ENCODE results near the gene SLFNL1.

The SLFNL1 gene

DNA sequence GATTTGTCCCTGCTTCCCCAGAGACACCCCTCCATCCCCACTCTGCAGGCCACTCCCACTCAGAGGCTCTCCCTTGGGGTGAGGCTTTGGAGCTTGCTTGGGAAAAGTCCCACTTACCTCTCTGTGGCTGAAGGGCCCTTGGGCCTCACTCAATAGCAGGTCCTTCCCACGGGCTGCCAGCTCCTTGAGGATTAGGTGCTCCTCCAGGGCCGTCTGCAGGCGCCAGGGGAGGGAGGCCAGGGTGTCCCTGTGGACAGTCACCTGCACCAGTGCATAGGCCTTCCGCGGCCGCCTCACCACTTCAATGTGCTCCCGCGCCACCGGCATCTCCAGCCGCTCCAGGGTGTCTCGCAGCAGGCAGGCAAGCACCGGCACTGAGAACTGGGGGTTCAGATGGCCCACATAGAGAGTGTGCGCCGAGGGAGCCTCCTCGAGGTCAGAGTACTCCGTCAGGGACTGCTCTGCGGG is 1.4 kb downstream of the SLFNL1 start:
- no peak for DNase-seq (ENCODE audit: low spot score)

DNA sequence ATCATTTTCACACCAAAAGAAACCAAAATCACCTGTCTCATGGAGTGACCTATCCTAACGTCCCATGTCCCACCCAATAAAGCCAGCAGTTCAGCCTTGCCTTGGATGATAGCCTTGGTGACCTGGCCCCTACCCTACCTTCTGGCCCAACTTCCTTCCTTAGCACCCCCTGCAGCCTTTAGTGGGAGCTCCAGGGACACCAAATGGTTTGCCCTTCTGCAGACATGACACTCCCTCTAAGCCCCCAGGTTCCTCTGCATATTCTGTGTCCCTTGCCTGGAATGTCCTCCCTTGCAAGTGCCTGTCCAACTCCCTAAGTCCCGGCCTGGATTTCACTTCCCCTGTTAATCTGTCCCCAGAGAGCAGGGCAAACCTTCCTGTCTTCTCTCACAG is 2.2 kb downstream of the SLFNL1 start:
- no peak for DNase-seq (ENCODE audit: low spot score)

DNA sequence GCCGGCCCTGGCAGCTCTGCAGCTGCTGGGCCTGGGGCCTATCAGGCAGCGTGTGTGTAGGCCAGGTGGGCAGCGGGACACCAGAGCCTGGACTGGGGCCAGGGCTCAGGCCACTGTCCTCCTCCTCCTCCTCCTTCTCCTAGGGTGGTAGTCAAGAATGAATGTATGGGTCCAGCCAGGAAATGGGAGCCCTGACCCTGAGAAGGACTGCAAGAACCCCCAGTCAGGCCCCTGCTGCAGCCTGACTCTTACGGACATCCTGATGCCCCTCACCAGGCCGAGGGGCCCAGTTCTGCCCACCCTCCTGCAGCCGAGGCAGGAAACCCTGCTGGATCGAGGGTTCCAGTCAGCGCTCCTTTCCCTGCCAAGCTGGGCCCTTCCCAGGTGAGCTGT is 3.5 kb downstream of the SLFNL1 start:
- DNase-seq (ENCODE audit: low spot score) = no peak

GRCh38 chr1:41017141-41018017 is 4.1 kb downstream of the SLFNL1 start:
- no peak for DNase-seq (ENCODE audit: low spot score)

GRCh38 chr1:41015897-41016470 is 5.5 kb downstream of the SLFNL1 start:
- no peak for DNase-seq (ENCODE audit: low spot score)

DNA sequence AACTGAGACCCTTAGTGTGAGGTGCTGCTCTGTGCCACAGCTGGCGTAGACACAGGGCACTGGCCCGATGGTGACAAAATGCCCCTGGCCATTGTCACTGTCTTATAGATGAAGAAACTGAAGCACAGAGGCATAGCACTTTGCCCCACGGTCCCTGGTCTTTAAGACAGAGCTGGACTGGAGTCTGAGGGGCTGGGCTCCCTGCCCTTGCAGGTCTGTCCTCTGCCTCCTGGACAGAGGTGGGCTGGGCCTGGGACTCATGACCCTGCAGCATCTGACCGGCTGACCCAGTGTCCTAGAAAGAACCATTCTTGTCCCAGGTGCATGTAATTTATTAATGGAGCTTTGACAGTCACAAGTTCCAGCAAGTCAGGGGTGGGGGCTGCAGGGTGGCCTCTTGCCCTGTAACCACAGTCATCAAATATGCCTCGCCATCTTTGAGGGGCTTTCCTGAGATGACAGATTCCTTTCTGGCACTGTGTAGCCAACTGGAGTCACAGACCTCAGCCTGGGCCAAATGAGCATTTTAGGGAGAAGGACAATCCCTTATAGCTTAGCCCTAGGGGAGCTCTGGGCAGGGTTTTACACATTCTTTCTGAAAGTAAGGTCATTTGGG is 6.1 kb downstream of the SLFNL1 start:
- DNase-seq (ENCODE audit: low spot score) = no peak

DNA sequence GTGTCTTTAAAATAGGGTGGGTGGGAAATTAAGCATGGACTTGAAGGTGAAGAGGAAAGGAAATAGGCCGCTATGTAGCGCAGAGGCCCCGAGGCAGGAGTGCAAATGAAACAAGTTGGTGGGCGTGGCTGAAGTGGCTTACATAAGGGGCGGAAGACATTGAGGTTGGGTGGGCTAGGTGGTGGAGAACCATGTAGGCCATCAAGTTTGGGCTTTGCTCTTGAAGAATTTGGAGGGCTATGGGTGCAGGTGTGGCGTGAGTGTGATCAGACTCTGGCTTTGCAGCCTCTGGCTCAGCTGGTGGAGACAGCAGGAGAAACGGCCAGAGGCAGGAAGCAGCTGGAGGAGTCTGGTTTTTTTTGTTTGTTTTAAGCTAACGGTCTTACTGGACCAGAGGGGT is 6.7 kb downstream of the SLFNL1 start:
- DNase-seq (ENCODE audit: low spot score) = no peak

DNA sequence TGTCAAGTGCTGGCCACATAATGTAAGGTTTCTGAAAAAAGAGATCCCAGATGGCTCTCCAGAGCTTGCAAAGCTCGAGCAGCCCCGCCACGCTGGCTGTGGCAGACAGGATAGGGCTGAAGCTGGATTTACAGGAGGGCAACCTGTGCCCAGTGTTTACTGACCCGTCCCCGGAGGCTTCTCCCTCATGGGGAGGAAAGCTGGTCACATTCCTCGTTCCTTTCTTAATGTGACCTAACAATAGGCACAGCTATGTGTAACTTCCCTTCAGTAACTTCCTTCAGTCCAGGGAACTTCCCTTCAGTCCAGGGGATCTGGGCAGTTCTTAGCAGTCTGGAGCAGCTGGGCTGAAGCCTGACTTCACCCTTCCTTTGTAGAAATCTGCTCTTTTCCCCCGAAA is 7.7 kb downstream of the SLFNL1 start:
- DNase-seq (ENCODE audit: low spot score) = no peak

GRCh38 chr1:41013024-41013423 is 8.5 kb downstream of the SLFNL1 start:
- no peak for DNase-seq (ENCODE audit: low spot score)

GRCh38 chr1:41010345-41010744 is 11.2 kb downstream of the SLFNL1 start:
- no peak for DNase-seq (ENCODE audit: low spot score)

- DNase-seq (ENCODE audit: low spot score) = no peak
Observed at GRCh38 chr1:41009466-41009865, 12.1 kb downstream of the SLFNL1 start.

DNA sequence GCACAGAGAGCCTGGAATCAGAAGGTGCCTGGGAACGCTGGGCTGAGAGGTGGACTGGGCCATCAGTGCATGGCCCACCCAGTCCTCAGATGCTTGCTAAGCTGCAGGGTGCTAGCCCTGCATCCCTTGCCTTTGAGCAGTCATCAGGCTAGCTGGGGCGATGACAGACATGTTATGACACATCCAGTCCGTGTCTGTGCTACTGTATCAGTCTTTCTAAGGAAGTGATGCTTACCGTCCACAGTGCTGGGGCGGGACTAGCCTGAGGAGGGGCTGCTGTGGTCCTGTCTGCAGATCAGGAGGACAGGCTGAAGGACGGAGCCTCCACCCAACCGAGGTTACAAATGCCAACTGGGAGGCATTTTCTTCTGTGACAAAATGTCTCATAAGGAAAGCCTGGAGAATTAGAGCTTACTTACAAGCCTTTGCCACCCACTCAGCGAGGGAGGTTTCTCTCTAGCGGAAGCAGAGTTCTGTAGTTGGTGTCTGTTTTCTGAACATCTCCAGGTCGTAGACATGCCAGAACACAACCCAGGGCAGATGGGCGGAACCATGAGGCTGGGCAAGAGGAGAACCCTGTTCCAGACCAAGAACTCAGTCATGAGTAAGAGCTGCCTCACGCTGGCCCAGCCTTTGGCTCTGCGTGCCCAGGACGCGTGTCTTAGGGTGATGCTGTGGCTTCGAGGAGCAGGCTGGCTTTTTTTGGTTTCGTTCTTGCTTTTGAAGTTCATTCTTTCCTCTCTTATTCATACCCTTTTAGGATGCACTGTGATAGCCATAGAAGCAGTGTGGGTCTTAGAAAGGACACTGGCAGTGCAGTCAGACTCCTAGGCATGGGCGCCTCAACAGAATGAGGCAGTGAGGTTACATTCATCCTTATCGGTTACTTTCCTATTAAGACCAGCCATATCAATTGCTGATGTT is 14.3 kb downstream of the SLFNL1 start:
- DNase-seq (ENCODE audit: low spot score) = no peak

DNA sequence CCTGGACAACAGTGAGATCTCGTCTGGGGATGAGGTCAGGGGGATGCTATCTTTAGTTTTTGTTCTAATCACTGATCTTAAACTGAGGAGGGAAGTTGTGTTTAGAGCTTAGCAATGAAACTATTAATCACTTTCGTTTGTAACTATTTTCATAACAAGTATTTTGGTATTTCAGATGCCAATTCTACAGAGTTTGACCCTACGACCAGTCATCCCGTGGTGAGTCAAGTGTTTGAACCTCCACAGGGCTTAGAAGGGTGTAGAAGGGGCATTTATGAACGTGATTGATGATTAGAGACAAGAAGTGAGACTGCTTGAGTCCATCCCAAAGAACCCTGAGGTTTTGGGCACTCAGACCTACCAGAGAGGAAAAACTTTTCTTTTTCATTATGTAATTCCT is 15.6 kb downstream of the SLFNL1 start:
- no peak for DNase-seq (ENCODE audit: low spot score)

DNA sequence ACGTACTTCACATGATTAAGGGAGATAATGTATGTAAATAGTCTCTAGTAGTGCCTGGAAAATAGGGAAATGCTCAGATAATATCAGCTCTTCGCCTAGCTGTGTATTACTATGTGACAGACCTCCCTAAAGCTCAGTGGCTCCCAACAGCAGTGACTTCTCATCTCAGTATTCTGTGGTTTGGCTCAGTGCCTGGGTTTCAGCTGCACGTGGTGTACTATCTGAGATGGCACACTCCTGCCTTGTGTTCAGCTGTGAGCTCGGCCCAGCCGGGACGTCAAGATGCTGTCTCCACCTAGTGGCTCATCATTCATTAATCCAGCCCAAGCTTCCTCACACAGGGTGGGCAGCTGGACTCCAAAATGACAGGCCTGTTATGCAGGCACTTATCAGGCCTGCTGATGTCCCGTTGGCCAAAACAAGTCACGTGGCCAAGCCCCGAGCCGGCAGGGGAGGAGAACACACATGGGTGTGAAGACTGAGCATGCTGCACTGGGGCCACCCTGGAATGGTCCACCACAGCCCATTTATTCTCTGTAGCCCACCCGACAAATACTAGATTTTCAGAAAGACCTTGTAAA is 17.8 kb downstream of the SLFNL1 start:
- DNase-seq (ENCODE audit: low spot score) = peak; percentile 84

GRCh38 chr1:41003127-41003639 is 18.3 kb downstream of the SLFNL1 start:
- DNase-seq (ENCODE audit: low spot score) = no peak

DNA sequence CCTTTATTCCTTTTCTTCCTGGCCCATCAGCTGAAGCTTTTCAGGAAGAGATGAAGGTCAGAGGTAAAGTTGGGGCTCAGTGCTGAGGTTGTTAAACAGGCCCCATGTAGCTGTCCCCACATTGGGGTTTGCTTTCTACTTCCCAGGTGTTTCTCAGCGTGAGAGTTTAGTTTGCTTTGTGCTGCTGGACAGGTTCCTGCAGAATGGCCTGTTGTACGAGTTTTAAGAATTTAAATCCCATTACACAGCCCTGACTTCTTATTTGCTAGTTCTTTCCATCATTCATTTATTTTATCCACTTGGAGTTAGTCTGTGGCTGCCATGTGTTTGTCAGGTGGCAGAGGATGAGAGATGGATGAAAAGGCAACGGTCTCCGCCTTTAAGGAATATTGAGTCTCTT is 22.9 kb downstream of the SLFNL1 start:
- no peak for DNase-seq (ENCODE audit: low spot score)

DNA sequence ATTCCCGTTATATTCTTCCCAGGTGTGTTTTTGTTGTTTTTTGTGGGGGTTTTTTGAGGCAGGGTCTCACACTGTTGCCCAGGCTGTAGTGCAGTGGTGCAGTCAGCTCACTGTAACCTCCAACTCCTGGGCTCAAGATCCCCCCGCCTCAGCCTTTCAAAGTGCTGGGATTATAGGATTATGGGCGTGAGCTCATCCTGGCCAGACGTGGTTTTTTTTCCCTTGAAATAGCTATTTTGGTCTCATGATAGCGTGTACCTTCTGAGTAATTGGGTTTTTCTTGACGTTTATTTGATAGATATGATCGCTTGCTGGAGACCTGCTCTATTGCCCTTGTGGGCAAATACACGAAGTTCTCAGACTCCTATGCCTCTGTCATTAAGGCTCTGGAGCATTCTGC is 24.4 kb downstream of the SLFNL1 start:
- DNase-seq (ENCODE audit: low spot score) = no peak

- DNase-seq (ENCODE audit: low spot score) = no peak
Observed at GRCh38 chr1:40989066-40989465, 32.5 kb downstream of the SLFNL1 start.

DNA sequence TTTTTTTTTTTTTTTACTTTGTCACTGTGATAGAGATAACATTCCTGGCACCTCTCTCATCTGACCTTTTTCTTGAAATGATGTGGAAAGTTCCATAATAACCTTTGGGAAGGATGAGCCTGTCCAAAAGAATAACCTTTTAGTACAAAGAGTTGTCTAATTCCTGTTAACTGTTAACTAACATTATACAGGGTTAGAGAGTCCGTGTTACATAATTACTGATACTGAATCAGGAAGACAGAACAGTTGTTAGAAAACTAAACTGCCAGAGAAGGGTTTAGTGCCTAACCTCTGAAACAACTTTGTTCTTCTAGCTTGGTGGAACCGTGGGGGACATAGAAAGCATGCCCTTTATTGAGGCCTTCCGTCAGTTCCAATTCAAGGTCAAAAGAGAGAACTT is 33.2 kb downstream of the SLFNL1 start:
- no peak for DNase-seq (ENCODE audit: low spot score)

GRCh38 chr1:40987439-40988276 is 33.9 kb downstream of the SLFNL1 start:
- no peak for DNase-seq (ENCODE audit: low spot score)

GRCh38 chr1:40986956-40987355 is 34.6 kb downstream of the SLFNL1 start:
- no peak for DNase-seq (ENCODE audit: low spot score)
